Common myeloid progenitor, CD34-positive (primary cell): ENCODE measurements around the gene EME2.

Experiments used
- CTCF ChIA-PET: fragments of 350-600 bp; sonication (Branson Sonifier 250); formaldehyde crosslinking; loops from one replicate; lab custom pipeline; 2021; ENCODE audit warnings: antibody characterized with exemption; lab: Charles Lee
- POLR2A ChIA-PET: fragments of 350-600 bp; sonication (Branson Sonifier 250); formaldehyde crosslinking; loops from one replicate; lab custom pipeline; 2021; ENCODE audit warnings: antibody characterized with exemption; lab: Charles Lee
- DNase-seq, 3 donors: peaks; one replicate each; pipeline versions ENCODE4 v3.0.0 to v3.0.0-alpha.2; 2013
- H3K27ac ChIP-seq, 2 experiments: 1 replicate in 1 of 2; 2 replicates in 1 of 2; pipeline ENCODE4 v1.7.0; 2013; ENCODE audit warnings: inconsistent platforms in 2 of 2, low read length in 2 of 2, mild to moderate bottlenecking in 2 of 2, low read depth in 1 of 2, moderate library complexity in 1 of 2; ENCODE audit not compliant: severe bottlenecking in 2 of 2, insufficient read depth in 1 of 2, poor library complexity in 1 of 2
- H3K27me3 ChIP-seq, 5 experiments: replicated peaks in 2 of 5; 1 replicate in 3 of 5; 2 replicates in 2 of 5; pipeline versions ENCODE4 v1.6.1 to v1.7.0; 2013; ENCODE audit warnings: low read length in 4 of 5, mild to moderate bottlenecking in 2 of 5, moderate library complexity in 2 of 5, inconsistent platforms in 1 of 5; ENCODE audit not compliant: insufficient read depth in 5 of 5, control insufficient read depth in 4 of 5
- H3K36me3 ChIP-seq, 4 experiments: 1 replicate in 2 of 4; 2 replicates in 2 of 4; pipeline versions ENCODE4 v1.6.1 to v1.7.0; 2013; ENCODE audit warnings: low read length in 3 of 4, control low read depth in 1 of 4, mild to moderate bottlenecking in 1 of 4; ENCODE audit not compliant: control insufficient read depth in 4 of 4, insufficient read depth in 4 of 4
- H3K4me1 ChIP-seq, 4 experiments: 1 replicate in 3 of 4; 2 replicates in 1 of 4; pipeline versions ENCODE4 v1.6.1 to v1.7.1; 2013; ENCODE audit warnings: low read length in 3 of 4, mild to moderate bottlenecking in 3 of 4, control low read depth in 1 of 4, inconsistent platforms in 1 of 4, moderate library complexity in 1 of 4; ENCODE audit not compliant: control insufficient read depth in 4 of 4, insufficient read depth in 4 of 4; ENCODE audit errors: control extremely low read depth in 1 of 4
- H3K4me3 ChIP-seq, 7 experiments: 1 replicate in 4 of 7; 2 replicates in 3 of 7; pipeline versions ENCODE4 v1.5.1 to v1.7.0; 2013; ENCODE audit warnings: mild to moderate bottlenecking in 7 of 7, low read length in 6 of 7, moderate library complexity in 6 of 7, inconsistent platforms in 2 of 7, low read depth in 2 of 7, control low read depth in 1 of 7; ENCODE audit not compliant: insufficient read depth in 4 of 7, control insufficient read depth in 1 of 7; ENCODE audit errors: extremely low read depth in 1 of 7
- H3K9me3 ChIP-seq, 5 experiments: 1 replicate in 4 of 5; 2 replicates in 1 of 5; pipeline versions ENCODE4 v1.6.1 to v1.7.1; 2013; ENCODE audit warnings: low read length in 4 of 5, mild to moderate bottlenecking in 2 of 5, inconsistent platforms in 1 of 5, low read depth in 1 of 5, moderate library complexity in 1 of 5; ENCODE audit not compliant: control insufficient read depth in 4 of 5, insufficient read depth in 2 of 5; ENCODE audit errors: control extremely low read depth in 1 of 5
- WGBS: methylation state at CpG from one replicate; pipeline ENCODE4 v1.1.5; 2013; ENCODE audit not compliant: insufficient coverage; 5-methylcytosine and 5-hydroxymethylcytosine counted together

The EME2 gene

GRCh38 chr16:1754204-1754603, 18.4 kb upstream of the EME2 start:
- H3K27me3 ChIP-seq: no peaks in the 10 kb centered on the region
- no peak for DNase-seq
- no peak overlapping the region for H3K27ac ChIP-seq
- H3K9me3 ChIP-seq: no peaks in the 10 kb centered on the region
- ChIA-PET CTCF (no interaction called here), POLR2A (no interaction called here)
- WGBS: 98% methylated on average over 10 of the region's 12 CpGs
- peaks cover 6 to 66% (median 44%) of the 10 kb centered on the region in 4 experiments for H3K36me3 ChIP-seq
- H3K4me3 ChIP-seq: no peak overlapping the region
- H3K4me1 ChIP-seq: no peaks in the 10 kb centered on the region

DNA sequence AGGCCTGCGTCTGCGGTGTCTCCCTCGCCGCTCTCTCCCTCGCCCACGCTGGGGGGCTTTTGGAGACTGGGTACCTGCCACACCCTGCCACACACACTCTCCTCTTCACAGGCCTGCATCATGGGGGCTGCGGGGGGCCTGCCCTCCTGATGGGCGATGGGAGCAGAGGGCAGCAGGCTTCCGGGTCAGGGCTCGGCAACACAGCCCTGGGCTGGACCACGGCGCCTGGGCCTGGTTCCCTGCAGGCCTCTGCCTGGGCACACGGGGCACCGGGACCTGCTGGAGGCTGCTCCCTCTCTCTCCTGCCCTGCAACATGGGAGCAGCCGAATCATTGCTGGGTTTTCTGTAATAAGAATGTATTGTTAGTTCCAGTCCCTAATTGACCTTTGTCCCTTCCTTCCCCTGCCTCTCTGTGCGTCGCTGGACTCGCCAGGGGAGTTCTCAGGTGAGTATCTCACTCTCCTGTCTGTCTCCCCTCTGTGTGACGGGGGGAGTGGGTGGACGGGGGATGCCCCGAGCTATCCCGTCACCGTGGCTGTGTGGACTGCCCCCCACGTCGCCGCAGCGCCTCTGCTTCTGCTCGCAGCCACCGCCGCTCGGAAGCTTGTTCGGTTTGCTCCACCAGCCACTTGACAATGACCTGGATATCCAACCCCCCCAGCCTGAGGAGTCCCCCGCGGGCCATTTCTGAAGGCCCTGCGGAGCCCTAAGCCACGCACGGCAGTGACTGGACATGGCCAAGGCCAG, 14.7 kb upstream of the EME2 start:
- POLR2A ChIA-PET: no interaction called here

DNA sequence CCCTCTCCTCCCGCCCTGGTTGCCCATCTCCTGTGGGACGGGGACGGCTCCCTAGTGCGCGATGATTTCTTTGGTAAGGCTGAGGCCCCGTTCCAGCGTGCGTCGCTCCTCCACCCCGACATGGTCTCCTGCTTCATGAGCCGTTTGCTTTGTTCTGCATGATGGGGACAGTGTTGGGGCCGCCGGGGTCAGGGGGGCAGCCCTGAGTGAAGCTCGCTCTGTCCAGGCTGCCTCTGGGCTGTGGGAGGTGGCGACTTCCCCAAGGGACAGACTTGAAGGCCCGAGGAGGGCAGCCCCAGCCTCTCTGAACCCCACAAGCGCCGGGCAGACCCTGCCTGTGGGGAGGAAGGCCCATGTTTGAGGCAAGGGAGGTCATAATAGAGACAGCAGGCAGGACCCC, 13.7 kb upstream of the EME2 start:
- Histone ChIP-seq H3K4me1 (no peaks in the 10 kb centered on the region), H3K27me3 (no peaks in the 10 kb centered on the region), H3K36me3 (peaks cover 0 to 76% (median 53%) of the 10 kb centered on the region in 4 experiments), H3K27ac (no peak overlapping the region), H3K4me3 (no peak overlapping the region), H3K9me3 (no peaks in the 10 kb centered on the region)
- no peak for DNase-seq
- ChIA-PET POLR2A (interaction anchor here (0.6 kb wide), 1 partner anchor 41 kb away, joined by 5 read pairs; no protein-coding TSS in a partner anchor), CTCF (interaction anchor here (0.6 kb wide), 1 partner anchor 41 kb away, joined by 3 read pairs; no protein-coding TSS in a partner anchor)
- 96% methylated on average over 10 of the region's 18 CpGs for WGBS

More for the DNA sequence above, 14.7 kb upstream of the EME2 start:
- WGBS: 98% methylated on average over 33 of the region's 37 CpGs
- DNase-seq: no peak
- H3K36me3 ChIP-seq: peaks cover 2 to 72% (median 48%) of the 10 kb centered on the region in 4 experiments
- no peak overlapping the region for H3K4me3 ChIP-seq
- CTCF ChIA-PET: no interaction called here
- no peaks in the 10 kb centered on the region for H3K9me3 ChIP-seq
- no peak overlapping the region for H3K27ac ChIP-seq
- no peaks in the 10 kb centered on the region for H3K27me3 ChIP-seq
- H3K4me1 ChIP-seq: no peaks in the 10 kb centered on the region

DNA sequence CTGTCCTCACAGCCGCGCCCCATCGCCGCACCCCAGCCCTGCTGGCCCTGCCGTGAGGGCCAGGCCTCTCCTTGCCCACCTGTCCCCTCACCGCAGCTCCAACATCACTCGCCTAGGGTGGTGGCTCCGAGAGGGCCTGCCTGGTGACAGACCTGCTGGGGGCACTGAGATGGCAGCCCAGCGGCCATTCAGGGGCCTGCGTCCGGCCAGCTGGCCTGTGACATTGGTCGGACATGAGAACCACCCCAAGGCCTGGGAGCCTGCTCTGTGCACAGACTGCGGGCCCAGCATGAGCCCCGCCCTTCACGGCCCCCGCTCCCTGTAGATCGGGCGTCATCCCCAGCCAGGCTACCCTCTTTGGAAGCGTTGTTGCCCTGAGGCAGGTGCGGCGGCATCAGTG, 13.1 kb upstream of the EME2 start:
- H3K4me1 ChIP-seq: no peaks in the 10 kb centered on the region
- no peak overlapping the region for H3K4me3 ChIP-seq
- WGBS: 98% methylated on average over 21 of the region's 21 CpGs
- H3K36me3 ChIP-seq: peaks cover 0 to 79% (median 55%) of the 10 kb centered on the region in 4 experiments
- ChIA-PET CTCF (interaction anchor here (0.6 to 0.9 kb wide), 2 partner anchors 21 to 42 kb away, joined by 3 read pairs; no protein-coding TSS in a partner anchor), POLR2A (no interaction called here)
- no peaks in the 10 kb centered on the region for H3K27me3 ChIP-seq
- no peak for DNase-seq
- H3K27ac ChIP-seq: no peak overlapping the region
- H3K9me3 ChIP-seq: no peaks in the 10 kb centered on the region

DNA sequence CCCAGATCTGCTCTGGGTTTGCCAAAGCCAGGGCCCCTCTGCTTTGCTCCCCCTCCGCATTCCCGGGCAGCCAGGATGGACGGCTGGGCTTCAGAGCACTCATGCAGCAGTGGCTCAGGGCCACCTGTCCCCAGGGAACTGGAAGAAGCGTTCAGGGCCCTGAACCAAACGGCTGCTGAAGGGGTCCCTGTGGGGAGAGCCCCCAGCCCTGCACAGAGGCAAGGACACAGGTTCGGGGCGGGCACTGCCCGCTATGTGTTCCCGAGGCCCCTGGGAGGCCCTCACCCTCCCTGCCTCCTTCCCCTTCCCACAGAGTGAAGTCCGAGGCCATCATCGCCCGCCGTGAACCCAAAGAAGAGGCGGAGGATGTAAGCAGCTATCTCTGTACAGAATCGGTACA, 11.7 kb upstream of the EME2 start:
- peaks cover 0 to 83% (median 57%) of the 10 kb centered on the region in 4 experiments for H3K36me3 ChIP-seq
- H3K27ac ChIP-seq: no peak overlapping the region
- no peaks in the 10 kb centered on the region for H3K4me1 ChIP-seq
- DNase-seq: no peak
- H3K27me3 ChIP-seq: no peaks in the 10 kb centered on the region
- ChIA-PET POLR2A (no interaction called here), CTCF (interaction anchor here (1.0 to 1.6 kb wide), 2 partner anchors 12 to 28 kb away, joined by 3 read pairs; partner anchors contain the start of genes EME2 and MRPS34)
- no peak overlapping the region for H3K4me3 ChIP-seq
- WGBS: 97% methylated on average over 10 of the region's 15 CpGs
- H3K9me3 ChIP-seq: no peaks in the 10 kb centered on the region

DNA sequence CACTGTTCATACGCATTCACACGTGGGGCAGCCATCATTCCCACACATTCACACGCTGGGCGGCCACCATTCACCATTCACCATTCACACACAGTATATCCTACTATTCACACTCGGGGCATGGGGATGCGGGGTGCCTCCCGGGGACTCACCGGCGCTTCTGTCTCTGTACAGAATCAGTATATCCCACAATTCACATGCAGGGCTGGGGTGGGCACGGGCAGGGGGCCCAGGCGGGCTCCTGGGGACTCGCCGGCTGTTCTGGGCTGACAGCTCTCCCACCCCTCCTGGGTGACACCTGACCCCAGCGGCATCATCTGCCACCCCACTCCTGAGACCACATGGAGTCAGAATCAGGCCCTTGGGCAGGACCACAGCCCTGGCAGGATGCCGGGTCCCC, 10.9 kb upstream of the EME2 start:
- peaks cover 2 to 87% (median 59%) of the 10 kb centered on the region in 4 experiments for H3K36me3 ChIP-seq
- H3K4me3 ChIP-seq: no peak overlapping the region
- no peaks in the 10 kb centered on the region for H3K27me3 ChIP-seq
- ChIA-PET POLR2A (interaction anchor here (0.6 kb wide), 1 partner anchor 21 kb away, joined by 3 read pairs; the partner anchor contains the start of gene NUBP2), CTCF (interaction anchor here (1.6 kb wide), 1 partner anchor 29 kb away, joined by 3 read pairs; no protein-coding TSS in a partner anchor)
- no peaks in the 10 kb centered on the region for H3K9me3 ChIP-seq
- H3K27ac ChIP-seq: no peak overlapping the region
- H3K4me1 ChIP-seq: no peaks in the 10 kb centered on the region
- 99% methylated on average over 15 of the region's 15 CpGs for WGBS
- DNase-seq: no peak
